NCI-H2107 (cell line): Measurements from ENCODE around the gene UGT1A9.

Source experiments
- DNase-seq: peaks from one replicate; lab custom pipeline; 2025; lab: John Stamatoyannopoulos, UW

The UGT1A9 gene

GRCh38 chr2:233798335-233799086, 126.8 kb downstream of the UGT1A9 start:
- DNase-seq, result no peak

- no peak for DNase-seq
Measured at GRCh38 chr2:233799087-233799665, 127.5 kb downstream of the UGT1A9 start.

- DNase-seq, result no peak
Measured at GRCh38 chr2:233799716-233800115, 128.0 kb downstream of the UGT1A9 start.

- no peak for DNase-seq
Measured at GRCh38 chr2:233800208-233800607, 128.5 kb downstream of the UGT1A9 start.

DNA sequence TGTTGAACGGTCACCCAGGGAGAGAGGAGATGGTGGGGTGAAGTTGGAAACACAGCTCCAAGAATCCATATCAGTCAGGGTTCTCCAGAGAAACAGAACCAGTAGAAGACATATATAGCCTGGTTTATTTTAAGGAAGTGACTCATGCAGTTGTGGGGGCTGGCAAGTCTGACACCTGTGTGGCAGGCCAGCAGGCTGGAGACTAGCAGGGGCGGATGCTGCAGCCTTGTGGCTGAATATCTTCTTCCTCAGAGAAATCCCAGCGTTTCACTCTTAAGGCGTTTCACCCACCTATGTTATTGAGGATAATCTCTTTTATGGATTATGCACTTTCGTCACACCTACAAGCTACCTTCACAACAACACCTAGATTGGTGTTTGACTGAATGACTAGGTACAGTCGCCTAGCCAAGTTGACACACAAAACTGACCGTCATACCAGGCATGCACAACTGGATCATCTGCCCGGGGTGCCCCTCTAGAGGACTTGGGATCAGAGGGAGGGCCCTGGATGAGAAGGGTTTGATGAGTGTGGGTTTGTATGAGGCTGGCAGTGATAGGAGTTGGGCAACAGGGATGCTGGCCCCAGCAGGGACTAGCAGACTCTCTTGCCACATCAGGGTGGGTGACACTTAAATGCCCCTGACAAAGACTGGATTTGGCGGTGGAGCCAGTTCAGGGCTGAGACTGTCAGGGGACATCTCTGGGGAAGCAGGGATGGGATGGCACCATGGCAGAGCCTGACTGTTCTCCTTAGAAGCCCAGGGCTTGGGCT, 129.8 kb downstream of the UGT1A9 start:
- no peak for DNase-seq

DNA sequence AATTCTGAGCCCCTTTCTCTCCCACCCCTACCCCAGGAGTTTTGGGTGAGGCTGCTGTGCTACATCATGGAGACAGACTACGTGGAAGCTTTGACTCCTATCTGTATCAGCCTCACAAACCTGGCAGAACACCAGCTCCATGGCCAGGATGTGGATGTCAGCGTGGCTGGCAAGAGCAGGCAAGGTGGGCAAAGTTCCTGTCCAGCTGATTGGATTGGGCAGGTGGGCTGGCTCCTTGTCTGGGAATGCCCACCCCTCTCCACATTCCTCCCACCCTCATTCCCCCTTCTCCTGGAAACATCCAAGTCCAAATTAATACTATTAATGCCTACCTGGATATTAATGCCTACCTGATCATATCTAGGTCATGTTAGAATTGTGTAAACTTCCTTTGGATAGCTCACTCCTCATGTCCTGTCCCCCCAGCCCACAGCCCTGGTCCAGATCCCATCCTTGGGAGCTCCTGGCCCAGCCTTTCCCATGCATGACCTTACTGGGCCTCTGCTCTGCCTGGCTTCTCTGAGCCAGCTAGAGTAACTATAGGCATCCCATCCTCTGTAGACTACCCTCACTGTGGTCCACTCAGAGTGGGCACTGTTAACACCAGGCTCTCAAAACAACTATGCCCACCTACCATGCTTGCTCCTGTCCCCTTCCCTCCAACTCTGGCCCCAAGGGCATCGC, 130.6 kb downstream of the UGT1A9 start:
- DNase-seq, result no peak

GRCh38 chr2:233803292-233803911, 131.7 kb downstream of the UGT1A9 start:
- no peak for DNase-seq

GRCh38 chr2:233803994-233804393, 132.3 kb downstream of the UGT1A9 start:
- no peak for DNase-seq

- DNase-seq, result no peak
Measured at GRCh38 chr2:233807215-233807865, 135.6 kb downstream of the UGT1A9 start.

- DNase-seq, result no peak
Measured at GRCh38 chr2:233807966-233808935, 136.6 kb downstream of the UGT1A9 start.

GRCh38 chr2:233810385-233810784, 138.7 kb downstream of the UGT1A9 start:
- DNase-seq, result no peak

DNA sequence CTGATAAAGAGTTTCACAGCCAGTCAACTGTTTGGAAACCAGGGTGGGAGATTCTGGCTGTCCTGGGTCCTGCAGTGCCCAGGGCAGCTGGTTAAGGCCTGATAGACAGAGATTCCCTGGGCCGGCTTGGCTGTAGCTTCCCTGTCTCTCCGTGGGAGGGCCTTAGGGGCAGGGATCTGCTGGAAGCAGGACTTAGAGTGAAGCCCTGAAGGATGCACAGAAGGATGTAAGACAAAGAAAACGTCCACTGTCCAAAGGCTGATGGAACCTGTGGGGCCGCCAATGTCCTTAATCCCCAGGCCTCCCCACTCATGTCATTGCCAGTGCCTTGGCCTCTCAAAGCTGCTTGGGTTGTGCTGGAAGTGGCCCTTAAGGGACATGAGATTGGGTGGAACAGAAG, 139.4 kb downstream of the UGT1A9 start:
- DNase-seq, result no peak

GRCh38 chr2:233811732-233812131, 140.0 kb downstream of the UGT1A9 start:
- DNase-seq, result no peak

DNA sequence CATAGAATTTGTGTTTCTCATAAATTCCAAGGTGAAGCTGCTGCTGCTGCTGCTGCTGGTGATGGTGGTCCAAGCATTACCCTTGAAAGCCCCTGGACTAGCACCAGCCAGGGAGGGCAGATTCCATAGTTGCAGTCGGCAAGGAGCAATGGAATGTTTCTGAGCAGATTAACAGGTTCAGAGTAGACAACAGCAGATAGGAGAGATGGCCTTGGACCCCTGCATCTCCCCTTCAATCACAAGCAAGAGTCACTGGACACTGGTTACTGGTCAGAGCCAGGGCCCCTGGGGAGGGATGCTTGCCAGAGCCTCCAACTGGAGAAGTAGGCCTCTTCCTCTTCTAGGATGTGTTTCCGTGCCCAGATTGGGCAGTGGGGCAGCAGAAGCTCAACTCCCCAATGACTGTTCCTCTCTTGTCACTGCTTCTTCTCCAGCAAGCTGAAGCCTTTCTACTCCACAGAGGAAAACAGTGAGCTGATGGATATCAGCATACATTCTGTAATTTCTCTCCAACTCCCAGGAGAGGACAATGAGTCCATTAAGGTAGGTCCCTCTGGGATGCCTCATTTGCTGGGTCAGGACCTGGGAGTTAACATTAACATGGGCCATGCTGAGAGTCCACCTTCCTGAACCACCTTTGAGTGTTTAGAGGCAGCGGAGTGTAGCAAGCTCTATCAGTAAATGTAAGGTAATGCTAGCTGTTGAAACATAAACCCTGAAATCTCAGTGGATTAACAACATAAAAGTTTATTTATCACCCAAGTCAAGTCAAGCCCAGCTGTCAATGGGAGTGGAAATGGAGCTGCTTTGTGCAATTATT, 141.7 kb downstream of the UGT1A9 start:
- DNase-seq, result no peak

GRCh38 chr2:233814056-233814835, 142.5 kb downstream of the UGT1A9 start:
- DNase-seq, result no peak

DNA sequence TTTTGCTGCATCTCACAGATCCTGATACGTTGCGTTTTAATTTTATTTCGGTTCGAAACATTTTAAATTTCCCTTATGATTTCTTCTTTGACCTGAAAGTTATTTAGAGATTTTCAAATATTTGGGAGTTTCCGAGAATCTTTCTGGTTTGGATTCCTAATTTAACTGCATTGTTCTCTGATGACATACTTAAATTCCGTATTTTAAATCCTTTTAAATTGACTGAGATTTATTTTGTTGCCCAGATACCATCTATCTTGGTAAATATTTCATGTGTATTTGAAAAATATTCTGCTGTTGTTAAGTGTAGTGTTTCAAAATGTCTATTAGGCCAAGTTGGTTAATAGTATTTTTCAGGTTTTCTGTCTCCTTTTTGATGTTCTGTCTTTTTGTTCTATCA, 144.2 kb downstream of the UGT1A9 start:
- no peak for DNase-seq

- no peak for DNase-seq
Measured at GRCh38 chr2:233816334-233816733, 144.6 kb downstream of the UGT1A9 start.

- no peak for DNase-seq
Measured at GRCh38 chr2:233816771-233817170, 145.1 kb downstream of the UGT1A9 start.
